OCI-LY7 (cell line): ENCODE measurements around the gene TMEM72. TPM values are rescaled to one million over a fixed set of nuclear protein-coding genes. Genes with fewer than 3 reads are reported as not detected.

ENCODE experiments used
- BruUV-seq: library from RNA; stranded (reverse); fragments of 400-500 nt; replicated peaks from 2 replicates; lab custom pipeline; 2021; lab: Mats Ljungman, UMichigan
- CTCF ChIA-PET: fragments of 300-600 bp; sonication (Branson Sonifier 250); formaldehyde crosslinking; loops from one replicate; lab custom pipeline; 2022; ENCODE audit warnings: antibody characterized with exemption; ENCODE audit not compliant: unreplicated experiment; lab: Charles Lee
- POLR2A ChIA-PET: fragments of 300-600 bp; sonication (Branson Sonifier 250); formaldehyde crosslinking; loops from one replicate; lab custom pipeline; 2022; ENCODE audit warnings: antibody characterized with exemption; lab: Charles Lee
- DNase-seq: peaks from one replicate; pipeline ENCODE4 v3.0.0-alpha.2; 2015; ENCODE audit warnings: low spot score
- H2AFZ ChIP-seq: fragments of 200-600 bp; sonication (generic), shearing (Covaris generic); 2 replicates; pipeline ENCODE4 v1.6.1; 2014; ENCODE audit warnings: mild to moderate bottlenecking, antibody characterized with exemption, low read length, moderate library complexity
- H3K27ac ChIP-seq: fragments of 200-600 bp; sonication (generic); 2 replicates; pipeline ENCODE4 v1.5.1; 2014; ENCODE audit warnings: mixed run types, low read depth, mild to moderate bottlenecking, moderate library complexity, low read length, inconsistent platforms; ENCODE audit not compliant: poor library complexity, severe bottlenecking
- H3K36me3 ChIP-seq: fragments of 200-600 bp; sonication (generic); 2 replicates; pipeline ENCODE4 v1.6.1; 2014; ENCODE audit warnings: mild to moderate bottlenecking, antibody characterized with exemption, low read length, moderate library complexity, mixed read lengths; ENCODE audit not compliant: insufficient read depth
- H3K4me1 ChIP-seq: fragments of 200-600 bp; sonication (generic); 2 replicates; pipeline ENCODE4 v1.5.1; 2014; ENCODE audit warnings: mild to moderate bottlenecking, low read length; ENCODE audit not compliant: insufficient read depth, poor library complexity, severe bottlenecking
- H3K4me2 ChIP-seq: fragments of 200-600 bp; sonication (generic); 2 replicates; pipeline ENCODE4 v1.6.1; 2014; ENCODE audit warnings: mild to moderate bottlenecking, low read length
- H3K4me3 ChIP-seq: fragments of 200-600 bp; sonication (generic); 2 replicates; pipeline ENCODE4 v1.5.1; 2014; ENCODE audit warnings: mild to moderate bottlenecking, low read depth, low read length; ENCODE audit not compliant: poor library complexity, severe bottlenecking
- H3K79me2 ChIP-seq: fragments of 200-600 bp; sonication (generic); 2 replicates; pipeline ENCODE4 v1.6.1; 2016; ENCODE audit warnings: low read depth, mild to moderate bottlenecking, low read length, moderate library complexity, mixed read lengths; ENCODE audit not compliant: insufficient read depth
- H3K9me2 ChIP-seq: fragments of 200-600 bp; sonication (generic); 2 replicates; pipeline ENCODE4 v1.6.1; 2016; ENCODE audit warnings: mild to moderate bottlenecking, low read length, mixed read lengths; ENCODE audit not compliant: insufficient read depth
- H3K9me3 ChIP-seq: fragments of 200-600 bp; sonication (generic); 2 replicates; pipeline ENCODE4 v1.6.1; 2014; ENCODE audit warnings: mild to moderate bottlenecking, mixed run types, low read length, mixed read lengths
- H4K20me1 ChIP-seq: fragments of 200-600 bp; sonication (generic); 2 replicates; pipeline ENCODE4 v1.6.1; 2014; ENCODE audit warnings: mild to moderate bottlenecking, antibody characterized with exemption, low read length, moderate library complexity, mixed read lengths; ENCODE audit not compliant: insufficient read depth
- EZH2phosphoT487 ChIP-seq: fragments of 200-600 bp; sonication (generic); IDR thresholded peaks from 2 replicates; pipeline ENCODE4 v1.6.1; 2018; ENCODE audit warnings: low read depth, borderline replicate concordance, mild to moderate bottlenecking, mixed run types, antibody characterized with exemption, low read length, moderate library complexity, mixed read lengths
- intact Hi-C: fragments of 100-400 bp; cut with micrococcal nuclease; formaldehyde crosslinking; loops from one replicate; pipeline ENCODE4 v1.10.0; 2022; ENCODE audit not compliant: unreplicated experiment
- total RNA-seq, 2 experiments: library from RNA; depleted of rRNA in 1 of 2; stranded (reverse); fragments of >200 nt in 1 of 2; shearing (Covaris generic) in 1 of 2; gene quantifications; 2 replicates each; pipeline ENCODE4 v1.2.3, GENCODE V29; 2014 to 2022
- TF ChIP-seq, protein P1 (sequence below): fragments of 200-600 bp; sonication (generic); conservative IDR thresholded peaks from 2 replicates; pipeline ENCODE4 v1.5.1; 2014; ENCODE audit warnings: mild to moderate bottlenecking, antibody characterized with exemption, low read length, moderate library complexity, mixed read lengths

TMEM72 gene
- total RNA-seq, 2 experiments from 2014 or later: not detected

DNA sequence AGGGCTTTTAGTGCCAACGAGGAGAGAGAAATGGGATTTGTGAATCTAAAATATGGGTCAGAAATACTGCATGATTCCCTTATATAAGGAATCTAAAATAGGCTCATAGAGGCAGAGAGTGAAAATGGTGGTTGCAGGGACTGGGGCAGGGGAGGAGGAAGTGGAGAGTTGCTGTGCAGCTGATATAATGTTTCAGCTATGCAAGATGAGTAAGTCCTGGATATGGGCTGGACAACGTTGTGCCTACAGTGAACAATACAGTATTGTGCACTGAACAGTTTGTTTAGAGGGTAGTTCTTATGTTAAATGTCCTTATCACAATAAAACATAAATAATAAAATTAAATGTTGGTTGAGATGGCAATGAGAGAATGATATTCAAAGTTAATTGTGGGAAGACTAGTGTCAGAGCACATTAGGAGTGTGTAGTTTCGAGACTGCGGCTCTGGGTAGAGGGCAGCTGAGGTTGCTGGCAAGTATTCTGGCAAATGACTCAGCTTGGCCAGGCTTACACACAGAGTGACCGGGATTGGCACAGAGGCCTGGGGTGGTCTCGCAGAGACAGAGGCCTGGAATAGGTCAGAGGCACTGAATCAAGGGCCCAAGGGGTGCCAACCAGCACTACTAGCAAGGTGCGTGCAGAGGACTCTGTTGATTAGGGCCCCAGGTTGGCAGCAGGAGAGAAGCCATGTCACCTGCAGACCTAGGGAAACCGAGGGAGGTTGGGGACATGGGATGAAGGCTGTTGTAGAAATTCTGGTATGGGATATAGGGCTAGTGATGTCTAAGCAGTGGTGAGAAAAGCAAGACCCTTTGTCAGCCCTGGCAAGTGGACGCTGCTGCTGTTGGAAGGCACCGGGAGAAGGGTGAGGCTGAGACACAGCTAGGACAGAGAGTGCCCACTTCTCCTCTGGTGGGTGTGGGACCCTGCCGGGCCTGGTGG is 70.3 kb downstream of the TMEM72 start:
- Histone ChIP-seq H3K79me2 (no peaks in the 10 kb centered on the region), H3K4me1 (no peaks in the 10 kb centered on the region), H3K9me2 (no peaks in the 10 kb centered on the region), H3K36me3 (no peaks in the 10 kb centered on the region), H3K27ac (no peak overlapping the region), H4K20me1 (no peaks in the 10 kb centered on the region), H3K9me3 (no peaks in the 10 kb centered on the region), H2AFZ (no peak overlapping the region), H3K4me2 (no peak overlapping the region), H3K4me3 (no peak overlapping the region)
- no peak for DNase-seq
- intact Hi-C loops: no loop called here
- no peak for TF ChIP-seq EZH2phosphoT487
- ChIA-PET POLR2A (no interaction called here), CTCF (no interaction called here)
- no TSS peak for BruUV-seq

DNA sequence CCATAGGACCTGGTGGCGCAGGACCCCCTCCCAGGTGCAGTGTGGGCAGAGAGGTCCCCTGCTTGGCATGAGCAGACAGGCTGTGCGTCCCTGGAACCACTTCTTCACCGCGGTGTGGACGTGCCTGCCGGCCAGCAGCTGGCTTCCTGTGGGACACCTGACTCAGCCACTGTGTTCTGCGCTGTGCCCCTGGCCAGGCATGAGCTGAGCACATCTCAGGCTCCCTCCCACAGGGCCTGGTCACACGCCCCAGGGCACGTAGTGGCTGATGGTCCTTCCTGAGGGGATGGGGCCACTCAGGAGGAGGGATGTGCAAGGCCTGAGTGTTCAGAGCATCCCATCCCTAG is 71.0 kb downstream of the TMEM72 start:
- Histone ChIP-seq H3K79me2 (no peaks in the 10 kb centered on the region), H4K20me1 (no peaks in the 10 kb centered on the region), H2AFZ (no peak overlapping the region), H3K9me2 (no peaks in the 10 kb centered on the region), H3K4me2 (no peak overlapping the region), H3K4me1 (no peaks in the 10 kb centered on the region), H3K4me3 (no peak overlapping the region), H3K36me3 (no peaks in the 10 kb centered on the region), H3K9me3 (no peaks in the 10 kb centered on the region), H3K27ac (no peak overlapping the region)
- CTCF ChIA-PET: no interaction called here
- intact Hi-C loops: no loop called here
- TF ChIP-seq EZH2phosphoT487: no peak
- TF ChIP-seq, protein P1, sequence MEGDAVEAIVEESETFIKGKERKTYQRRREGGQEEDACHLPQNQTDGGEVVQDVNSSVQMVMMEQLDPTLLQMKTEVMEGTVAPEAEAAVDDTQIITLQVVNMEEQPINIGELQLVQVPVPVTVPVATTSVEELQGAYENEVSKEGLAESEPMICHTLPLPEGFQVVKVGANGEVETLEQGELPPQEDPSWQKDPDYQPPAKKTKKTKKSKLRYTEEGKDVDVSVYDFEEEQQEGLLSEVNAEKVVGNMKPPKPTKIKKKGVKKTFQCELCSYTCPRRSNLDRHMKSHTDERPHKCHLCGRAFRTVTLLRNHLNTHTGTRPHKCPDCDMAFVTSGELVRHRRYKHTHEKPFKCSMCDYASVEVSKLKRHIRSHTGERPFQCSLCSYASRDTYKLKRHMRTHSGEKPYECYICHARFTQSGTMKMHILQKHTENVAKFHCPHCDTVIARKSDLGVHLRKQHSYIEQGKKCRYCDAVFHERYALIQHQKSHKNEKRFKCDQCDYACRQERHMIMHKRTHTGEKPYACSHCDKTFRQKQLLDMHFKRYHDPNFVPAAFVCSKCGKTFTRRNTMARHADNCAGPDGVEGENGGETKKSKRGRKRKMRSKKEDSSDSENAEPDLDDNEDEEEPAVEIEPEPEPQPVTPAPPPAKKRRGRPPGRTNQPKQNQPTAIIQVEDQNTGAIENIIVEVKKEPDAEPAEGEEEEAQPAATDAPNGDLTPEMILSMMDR: no peak
- no TSS peak for BruUV-seq
- POLR2A ChIA-PET: no interaction called here
- no peak for DNase-seq

DNA sequence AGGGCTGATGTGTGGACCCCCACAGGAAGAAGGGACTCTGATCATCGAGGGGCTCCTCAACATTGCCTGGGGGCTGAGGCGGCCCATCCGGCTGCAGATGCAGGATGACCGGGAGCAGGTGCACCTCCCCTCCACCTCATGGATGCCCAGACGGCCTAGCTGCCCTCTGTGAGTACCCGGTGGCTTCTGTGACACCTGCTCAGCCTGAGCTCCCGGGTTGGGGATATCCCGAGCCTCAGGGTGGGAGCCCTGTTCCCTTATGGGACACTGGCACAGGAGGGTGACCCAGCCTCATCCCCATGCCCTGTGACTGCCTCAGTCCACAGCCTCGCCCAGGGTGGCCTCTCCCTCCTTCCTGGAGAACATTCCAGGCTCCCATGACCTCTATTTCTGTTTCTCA is 71.4 kb downstream of the TMEM72 start:
- Histone ChIP-seq H3K9me2 (no peaks in the 10 kb centered on the region), H3K27ac (no peak overlapping the region), H3K4me2 (no peak overlapping the region), H3K4me1 (no peaks in the 10 kb centered on the region), H3K9me3 (no peaks in the 10 kb centered on the region), H3K79me2 (no peaks in the 10 kb centered on the region), H3K4me3 (no peak overlapping the region), H2AFZ (no peak overlapping the region), H4K20me1 (no peaks in the 10 kb centered on the region), H3K36me3 (no peaks in the 10 kb centered on the region)
- intact Hi-C loops: no loop called here
- no TSS peak for BruUV-seq
- no peak for DNase-seq
- ChIA-PET POLR2A (no interaction called here), CTCF (no interaction called here)
- TF ChIP-seq, protein P1: no peak
- no peak for TF ChIP-seq EZH2phosphoT487
